ENCODE data around the gene CCDC154. TPM values are rescaled to one million over a fixed set of nuclear protein-coding genes. Genes with fewer than 3 reads are reported as not detected.

The CCDC154 gene
- total RNA-seq, 2 donors from 2014 or later: 1.9 to 2.2 TPM

DNA sequence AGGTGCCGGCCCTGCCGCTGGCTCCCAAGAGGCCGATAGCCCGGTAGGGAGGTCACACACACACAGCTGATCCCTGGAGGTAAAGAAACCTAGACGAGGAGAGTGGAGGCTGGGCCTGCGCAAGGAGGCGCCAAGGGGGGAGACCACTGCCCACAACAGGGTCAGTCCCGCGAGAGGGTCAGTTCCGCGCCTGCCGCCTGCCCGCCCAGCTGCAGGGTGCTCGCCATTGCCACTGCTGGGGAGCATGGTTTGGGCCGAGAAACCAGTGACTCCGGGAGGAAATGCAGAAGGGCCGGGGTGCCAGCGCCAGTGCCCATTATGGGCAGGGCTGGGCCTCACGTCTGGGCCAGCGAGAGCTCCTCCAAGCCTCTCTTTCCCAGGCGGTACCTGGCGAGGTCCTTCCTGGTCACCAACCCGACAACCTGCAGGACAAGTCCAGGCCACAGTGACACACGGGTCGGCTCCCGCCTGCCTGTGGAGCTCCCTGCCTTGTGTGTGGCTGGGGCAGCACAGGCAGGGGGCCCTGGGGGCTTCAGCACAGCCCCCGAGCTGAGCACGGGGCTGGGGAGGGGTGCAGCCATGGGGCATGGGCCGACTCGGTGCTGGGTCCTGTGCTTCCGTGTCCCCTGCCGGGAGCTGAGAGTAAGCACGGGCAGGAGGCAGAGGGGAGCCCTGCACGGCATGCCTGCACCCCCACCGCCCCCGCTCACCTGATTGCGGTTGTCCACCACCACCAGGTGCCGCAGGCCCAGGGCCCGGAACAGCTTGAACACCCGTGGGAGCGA is 2.1 kb upstream of the CCDC154 start:
- H3K36me3 Mint-ChIP-seq (ENCODE audit: low read depth): peaks cover 12% of the 10 kb centered on the region
- H3K27ac Mint-ChIP-seq: no peak overlapping the region
- H3K36me3 ChIP-seq (ENCODE audit: control insufficient read depth, insufficient read depth, low read length): peaks cover 7% of the 10 kb centered on the region
- H3K27me3 ChIP-seq (ENCODE audit: control insufficient read depth, insufficient read depth, low read length, poor library complexity, severe bottlenecking): no peaks in the 10 kb centered on the region
- H3K27me3 Mint-ChIP-seq (ENCODE audit: insufficient read depth): no peaks in the 10 kb centered on the region
- H3K4me3 ChIP-seq (ENCODE audit: low read length): no peak overlapping the region
- no peaks in the 10 kb centered on the region for H3K4me1 ChIP-seq (ENCODE audit: control insufficient read depth, insufficient read depth, low read length)
- H3K27ac ChIP-seq (ENCODE audit: low read depth, low read length): no peak overlapping the region
- 95 to 96% methylated on average over 27 to 41 of the region's 41 CpGs for WGBS, 2 experiments (ENCODE audit: insufficient coverage in 1 of 2, insufficient read length in 1 of 2)
- no peak for DNase-seq
- TF ChIP-seq, protein P1, sequence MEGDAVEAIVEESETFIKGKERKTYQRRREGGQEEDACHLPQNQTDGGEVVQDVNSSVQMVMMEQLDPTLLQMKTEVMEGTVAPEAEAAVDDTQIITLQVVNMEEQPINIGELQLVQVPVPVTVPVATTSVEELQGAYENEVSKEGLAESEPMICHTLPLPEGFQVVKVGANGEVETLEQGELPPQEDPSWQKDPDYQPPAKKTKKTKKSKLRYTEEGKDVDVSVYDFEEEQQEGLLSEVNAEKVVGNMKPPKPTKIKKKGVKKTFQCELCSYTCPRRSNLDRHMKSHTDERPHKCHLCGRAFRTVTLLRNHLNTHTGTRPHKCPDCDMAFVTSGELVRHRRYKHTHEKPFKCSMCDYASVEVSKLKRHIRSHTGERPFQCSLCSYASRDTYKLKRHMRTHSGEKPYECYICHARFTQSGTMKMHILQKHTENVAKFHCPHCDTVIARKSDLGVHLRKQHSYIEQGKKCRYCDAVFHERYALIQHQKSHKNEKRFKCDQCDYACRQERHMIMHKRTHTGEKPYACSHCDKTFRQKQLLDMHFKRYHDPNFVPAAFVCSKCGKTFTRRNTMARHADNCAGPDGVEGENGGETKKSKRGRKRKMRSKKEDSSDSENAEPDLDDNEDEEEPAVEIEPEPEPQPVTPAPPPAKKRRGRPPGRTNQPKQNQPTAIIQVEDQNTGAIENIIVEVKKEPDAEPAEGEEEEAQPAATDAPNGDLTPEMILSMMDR (conservative IDR thresholded peaks at IDR 0.05): no peak
- no peaks in the 10 kb centered on the region for H3K9me3 Mint-ChIP-seq
- H3K9me3 ChIP-seq (ENCODE audit: control insufficient read depth, low read length): no peaks in the 10 kb centered on the region
- H3K9ac ChIP-seq (ENCODE audit: extremely low read depth, low read length, poor library complexity, severe bottlenecking): no peak overlapping the region
- H3K4me1 Mint-ChIP-seq: no peaks in the 10 kb centered on the region
- H3K4me3 Mint-ChIP-seq: no peak overlapping the region

DNA sequence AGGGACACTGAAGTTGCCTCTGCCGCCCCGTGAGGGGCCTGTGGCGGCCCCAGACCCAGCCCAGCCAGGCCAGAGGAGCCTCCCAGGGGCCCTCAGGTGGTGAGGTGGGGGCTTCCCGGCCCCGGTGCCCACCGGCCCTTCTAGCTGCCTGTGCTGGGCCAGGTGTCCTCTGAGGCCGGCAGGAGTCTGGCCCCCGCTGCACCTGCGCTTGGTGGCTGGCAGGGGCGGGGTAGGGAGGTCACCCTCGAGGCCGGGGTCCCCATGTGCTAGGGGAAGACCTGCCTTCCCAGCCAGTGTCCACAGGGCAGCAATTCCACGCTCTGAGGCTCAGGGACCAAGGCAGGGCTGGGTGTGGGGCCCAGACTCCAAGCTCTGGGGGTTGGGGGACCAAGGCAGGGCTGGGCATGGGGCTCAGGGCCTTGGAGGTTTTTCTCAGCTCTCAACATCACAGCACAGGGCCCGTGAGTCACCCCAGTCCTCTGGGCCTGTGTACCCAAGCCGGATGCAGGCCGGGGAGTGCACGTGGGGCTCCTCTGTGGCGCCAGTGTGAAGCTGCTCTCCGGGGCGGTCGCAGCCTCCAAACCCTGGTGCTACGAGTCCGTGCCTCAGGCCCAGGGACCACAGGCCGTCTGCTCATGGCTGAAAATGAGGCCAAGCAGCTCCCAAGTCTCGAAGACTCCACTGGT is 1.3 kb upstream of the CCDC154 start:
- H3K4me1 ChIP-seq (ENCODE audit: control insufficient read depth, insufficient read depth, low read length): no peaks in the 10 kb centered on the region
- H3K4me3 ChIP-seq (ENCODE audit: low read length): no peak overlapping the region
- DNase-seq: no peak
- H3K9me3 Mint-ChIP-seq: no peaks in the 10 kb centered on the region
- H3K36me3 ChIP-seq (ENCODE audit: control insufficient read depth, insufficient read depth, low read length): no peaks in the 10 kb centered on the region
- 91 to 93% methylated on average over 15 to 25 of the region's 25 CpGs for WGBS, 2 experiments (ENCODE audit: insufficient coverage in 1 of 2, insufficient read length in 1 of 2)
- no peak overlapping the region for H3K9ac ChIP-seq (ENCODE audit: extremely low read depth, low read length, poor library complexity, severe bottlenecking)
- TF ChIP-seq, protein P1 (conservative IDR thresholded peaks at IDR 0.05): no peak
- H3K4me1 Mint-ChIP-seq: no peaks in the 10 kb centered on the region
- H3K36me3 Mint-ChIP-seq (ENCODE audit: low read depth): peaks cover 10% of the 10 kb centered on the region
- H3K27me3 ChIP-seq (ENCODE audit: control insufficient read depth, insufficient read depth, low read length, poor library complexity, severe bottlenecking): no peaks in the 10 kb centered on the region
- no peak overlapping the region for H3K27ac Mint-ChIP-seq
- no peaks in the 10 kb centered on the region for H3K9me3 ChIP-seq (ENCODE audit: control insufficient read depth, low read length)
- no peak overlapping the region for H3K27ac ChIP-seq (ENCODE audit: low read depth, low read length)
- no peak overlapping the region for H3K4me3 Mint-ChIP-seq
- no peaks in the 10 kb centered on the region for H3K27me3 Mint-ChIP-seq (ENCODE audit: insufficient read depth)

DNA sequence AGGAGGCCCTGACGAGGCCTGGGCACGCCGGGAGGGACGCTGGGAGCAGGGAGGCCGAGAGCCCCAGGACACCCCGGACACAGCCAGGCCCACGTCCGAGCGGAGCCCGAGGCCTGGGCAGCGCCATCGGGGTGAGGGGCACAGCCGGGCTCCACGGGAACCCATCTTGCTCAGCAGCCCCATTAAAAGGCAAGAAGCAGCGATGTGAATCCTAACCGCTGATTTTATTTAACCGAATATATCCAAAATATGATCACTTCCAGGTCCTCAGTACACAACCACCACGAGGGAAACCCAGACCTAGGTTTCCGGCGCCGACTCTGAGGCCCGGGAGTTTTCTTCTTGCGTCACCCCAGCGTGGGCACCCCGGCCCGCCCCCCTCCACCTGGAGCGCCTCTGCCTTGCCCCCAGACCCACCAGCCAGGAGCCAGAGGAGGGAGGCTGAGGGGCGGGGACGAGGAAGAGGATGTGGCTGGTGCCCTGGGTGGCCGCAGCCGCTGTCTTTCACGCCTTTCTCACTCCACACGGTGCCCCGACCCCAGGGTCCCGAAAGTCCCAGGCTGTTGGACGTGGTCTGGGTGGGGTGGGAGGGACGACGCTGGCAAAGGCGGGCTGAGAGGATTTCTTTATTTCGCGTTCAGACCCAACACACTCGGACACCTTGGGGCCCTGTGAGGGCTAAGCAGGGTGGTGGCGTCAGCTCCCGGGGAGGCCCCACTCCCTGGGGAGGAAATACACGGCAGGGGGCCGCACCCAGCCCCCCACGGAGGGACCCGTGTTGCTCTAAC is 568 bp upstream of the CCDC154 start:
- no peak overlapping the region for H3K27ac ChIP-seq (ENCODE audit: low read depth, low read length)
- TF ChIP-seq, protein P1 (conservative IDR thresholded peaks at IDR 0.05): no peak
- no peak for DNase-seq
- H3K9ac ChIP-seq (ENCODE audit: extremely low read depth, low read length, poor library complexity, severe bottlenecking): no peak overlapping the region
- no peaks in the 10 kb centered on the region for H3K9me3 ChIP-seq (ENCODE audit: control insufficient read depth, low read length)
- H3K27ac Mint-ChIP-seq: no peak overlapping the region
- 94 to 95% methylated on average over 35 to 48 of the region's 48 CpGs for WGBS, 2 experiments (ENCODE audit: insufficient coverage in 1 of 2, insufficient read length in 1 of 2)
- no peaks in the 10 kb centered on the region for H3K9me3 Mint-ChIP-seq
- H3K4me3 ChIP-seq (ENCODE audit: low read length): no peak overlapping the region
- no peaks in the 10 kb centered on the region for H3K27me3 ChIP-seq (ENCODE audit: control insufficient read depth, insufficient read depth, low read length, poor library complexity, severe bottlenecking)
- H3K4me1 ChIP-seq (ENCODE audit: control insufficient read depth, insufficient read depth, low read length): no peaks in the 10 kb centered on the region
- H3K36me3 Mint-ChIP-seq (ENCODE audit: low read depth): peaks cover 9% of the 10 kb centered on the region
- H3K27me3 Mint-ChIP-seq (ENCODE audit: insufficient read depth): no peaks in the 10 kb centered on the region
- no peaks in the 10 kb centered on the region for H3K36me3 ChIP-seq (ENCODE audit: control insufficient read depth, insufficient read depth, low read length)
- no peaks in the 10 kb centered on the region for H3K4me1 Mint-ChIP-seq
- no peak overlapping the region for H3K4me3 Mint-ChIP-seq

Data from endodermal cell (in vitro differentiated cells).